ENCODE results near the gene OR2T5.
"Not testable (repeated sequence)": the region's sequence is repeated elsewhere in the genome, so short reads cannot be mapped to it uniquely, and the experiment has no call there.

Gene OR2T5, protein sequence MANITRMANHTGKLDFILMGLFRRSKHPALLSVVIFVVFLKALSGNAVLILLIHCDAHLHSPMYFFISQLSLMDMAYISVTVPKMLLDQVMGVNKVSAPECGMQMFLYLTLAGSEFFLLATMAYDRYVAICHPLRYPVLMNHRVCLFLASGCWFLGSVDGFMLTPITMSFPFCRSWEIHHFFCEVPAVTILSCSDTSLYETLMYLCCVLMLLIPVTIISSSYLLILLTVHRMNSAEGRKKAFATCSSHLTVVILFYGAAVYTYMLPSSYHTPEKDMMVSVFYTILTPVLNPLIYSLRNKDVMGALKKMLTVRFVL
- long read RNA-seq = 0 reads

DNA sequence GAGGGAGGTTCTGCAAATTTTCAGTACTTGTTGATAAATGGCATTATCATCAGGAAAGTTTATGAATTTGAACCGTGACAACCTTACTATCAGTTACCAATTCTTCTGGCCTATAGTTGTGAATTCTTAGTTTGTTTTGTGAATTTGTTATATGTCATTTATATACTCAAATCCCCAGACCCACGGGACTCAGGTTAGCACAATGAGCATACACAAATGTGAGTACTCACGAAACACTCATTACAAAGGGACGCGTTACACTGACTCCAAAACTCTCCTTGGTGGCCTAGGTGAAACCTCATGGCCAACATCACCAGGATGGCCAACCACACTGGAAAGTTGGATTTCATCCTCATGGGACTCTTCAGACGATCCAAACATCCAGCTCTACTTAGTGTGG is at the start of gene OR2T5:
Gene OR2T5, plus strand, starts transcription at position 301 of the 400 bp plus-strand sequence. Its CDS starts 0 bp downstream, at position 301.
- H3K27me3 ChIP-seq (ENCODE audit: insufficient read depth, poor library complexity, severe bottlenecking); H3K27ac ChIP-seq (replicated peaks); DNase-seq (ENCODE audit: low read depth in 1 of 2, low spot score in 1 of 2); H3K4me3 ChIP-seq (replicated peaks; ENCODE audit: insufficient read depth, low read length): not testable (repeated sequence)

DNA sequence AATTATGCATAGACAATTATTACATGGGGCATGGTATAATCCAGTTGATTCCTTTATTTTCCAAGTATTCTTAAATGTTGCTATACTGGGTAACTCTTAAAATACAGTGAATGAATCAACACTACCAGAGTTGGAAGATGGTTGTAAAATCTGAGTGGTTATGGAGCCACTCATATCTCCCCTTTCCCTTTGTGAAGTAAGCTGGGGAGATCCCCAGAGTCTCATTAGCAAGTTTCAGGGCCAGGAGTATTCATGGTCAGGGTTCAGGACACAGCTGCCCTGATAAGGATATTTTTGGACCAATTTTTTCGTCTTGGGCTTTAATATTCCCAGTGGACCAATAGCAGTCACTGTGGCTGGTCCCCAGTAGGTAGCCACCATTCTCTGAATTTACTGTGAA is 49.7 kb upstream of the OR2T5 start:
- not testable (repeated sequence) for H3K27me3 ChIP-seq (ENCODE audit: insufficient read depth, poor library complexity, severe bottlenecking); H3K27ac ChIP-seq (replicated peaks); H3K4me3 ChIP-seq (replicated peaks; ENCODE audit: insufficient read depth, low read length); DNase-seq (ENCODE audit: low read depth in 1 of 2, low spot score in 1 of 2)

DNA sequence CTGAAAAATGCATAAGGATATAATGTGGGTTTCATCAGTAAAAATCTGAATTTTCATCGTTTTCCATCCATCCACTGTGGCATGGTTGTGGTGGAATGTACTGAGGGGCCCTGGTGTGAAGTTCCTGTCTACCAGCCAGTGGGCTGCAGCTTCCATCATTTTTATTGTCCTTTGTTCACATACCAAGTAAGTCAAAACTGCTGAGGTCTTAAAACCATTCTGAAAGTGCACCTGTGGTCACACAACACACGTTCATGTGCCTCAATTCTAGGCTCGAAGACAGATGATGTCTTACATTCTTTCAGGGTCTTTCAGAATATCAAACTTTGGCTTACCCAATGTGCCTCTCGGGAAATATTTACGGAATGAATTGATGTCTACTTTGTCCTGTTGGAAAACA is 49.1 kb upstream of the OR2T5 start:
- not testable (repeated sequence) for DNase-seq (ENCODE audit: low read depth in 1 of 2, low spot score in 1 of 2)

DNA sequence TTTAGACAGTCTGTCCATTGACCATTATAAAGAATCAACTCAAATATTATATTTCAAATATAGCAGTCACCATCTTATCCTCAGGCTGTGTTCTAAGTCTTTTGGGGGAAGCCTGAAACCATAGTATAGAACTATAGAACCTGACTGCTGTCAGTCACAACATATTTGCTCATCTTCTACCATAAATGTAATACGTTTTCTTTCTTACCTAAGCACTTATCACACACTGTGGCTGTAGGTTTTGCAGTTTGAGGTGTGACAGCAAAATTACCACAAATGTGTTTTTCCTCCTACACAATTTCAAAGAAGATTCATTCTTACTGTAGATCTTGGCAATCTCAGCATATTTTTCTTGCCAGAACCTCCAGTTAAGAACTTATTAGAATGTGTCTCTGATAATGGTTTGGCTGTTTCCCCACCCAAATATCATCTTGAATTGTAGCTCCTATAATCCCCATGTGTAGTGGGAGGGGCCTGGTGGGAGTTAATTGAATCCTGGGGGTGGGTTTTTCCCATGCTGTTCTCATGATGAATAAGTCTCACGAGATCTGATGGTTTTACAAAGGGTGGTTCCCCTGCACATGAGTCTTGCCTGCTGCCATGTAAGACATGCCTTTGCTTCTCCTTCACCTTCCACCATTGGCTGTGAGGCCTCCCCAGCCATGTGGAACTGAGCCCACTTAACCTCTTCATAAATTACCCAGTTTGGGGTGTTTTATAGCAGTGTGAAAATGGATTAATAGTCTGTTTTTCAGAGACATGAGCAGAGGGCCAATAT is 45.7 kb upstream of the OR2T5 start:
- not testable (repeated sequence) for H3K27me3 ChIP-seq (ENCODE audit: insufficient read depth, poor library complexity, severe bottlenecking); DNase-seq (ENCODE audit: low read depth in 1 of 2, low spot score in 1 of 2); H3K27ac ChIP-seq (replicated peaks); H3K4me3 ChIP-seq (replicated peaks; ENCODE audit: insufficient read depth, low read length)

More for the DNA sequence above, 49.1 kb upstream of the OR2T5 start:
- not testable (repeated sequence) for H3K27ac ChIP-seq (replicated peaks); H3K4me3 ChIP-seq (replicated peaks; ENCODE audit: insufficient read depth, low read length); H3K27me3 ChIP-seq (ENCODE audit: insufficient read depth, poor library complexity, severe bottlenecking)

- not testable (repeated sequence) for H3K27ac ChIP-seq (replicated peaks); H3K27me3 ChIP-seq (ENCODE audit: insufficient read depth, poor library complexity, severe bottlenecking); H3K4me3 ChIP-seq (replicated peaks; ENCODE audit: insufficient read depth, low read length); DNase-seq (ENCODE audit: low read depth in 1 of 2, low spot score in 1 of 2)
Observed at GRCh38 chr1:248444603-248445002, 43.8 kb upstream of the OR2T5 start.

- H3K27ac ChIP-seq (replicated peaks); H3K4me3 ChIP-seq (replicated peaks; ENCODE audit: insufficient read depth, low read length); DNase-seq (ENCODE audit: low read depth in 1 of 2, low spot score in 1 of 2); H3K27me3 ChIP-seq (ENCODE audit: insufficient read depth, poor library complexity, severe bottlenecking): not testable (repeated sequence)
Observed at GRCh38 chr1:248445399-248445798, 43.0 kb upstream of the OR2T5 start, which contains the start of gene OR2T2. TSS of gene OR2T2 (plus strand) at chr1:248445637. CDS start at chr1:248452798, 7,161 bp downstream.

DNA sequence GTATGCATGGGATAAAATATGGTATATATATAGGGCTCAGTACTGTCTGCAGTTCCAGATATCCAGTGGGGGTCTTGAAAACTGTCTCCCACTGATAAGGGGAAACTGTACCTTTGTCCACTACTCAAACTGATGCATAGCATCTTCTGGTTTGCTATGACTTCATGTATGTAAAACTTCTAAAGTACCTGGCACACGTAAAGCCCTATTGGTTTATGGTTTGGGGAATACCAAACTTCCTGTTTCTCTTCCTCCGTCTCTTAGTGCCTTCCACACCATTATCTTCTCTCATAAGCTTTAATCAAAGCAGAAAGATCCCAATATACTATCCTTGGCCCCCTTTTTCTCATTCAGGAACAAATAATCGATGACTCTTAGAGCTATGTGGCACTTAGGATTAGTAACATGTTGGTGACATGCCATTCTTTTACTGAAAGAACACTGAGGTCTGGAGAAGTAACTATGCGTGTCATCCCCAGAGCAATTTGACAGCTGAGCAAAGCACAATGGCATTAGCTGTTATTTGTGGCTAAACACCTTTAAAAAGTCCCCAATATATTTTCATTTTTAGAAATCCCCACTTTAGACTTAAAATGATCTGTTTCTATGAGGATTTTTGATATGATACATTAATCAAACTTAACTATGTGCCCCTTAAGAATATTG is 39.8 kb upstream of the OR2T5 start:
- DNase-seq (ENCODE audit: low read depth in 1 of 2, low spot score in 1 of 2); H3K27me3 ChIP-seq (ENCODE audit: insufficient read depth, poor library complexity, severe bottlenecking); H3K27ac ChIP-seq (replicated peaks); H3K4me3 ChIP-seq (replicated peaks; ENCODE audit: insufficient read depth, low read length): not testable (repeated sequence)

GRCh38 chr1:248449821-248450465 is 38.4 kb upstream of the OR2T5 start:
- H3K27ac ChIP-seq (replicated peaks); H3K27me3 ChIP-seq (ENCODE audit: insufficient read depth, poor library complexity, severe bottlenecking); H3K4me3 ChIP-seq (replicated peaks; ENCODE audit: insufficient read depth, low read length); DNase-seq (ENCODE audit: low read depth in 1 of 2, low spot score in 1 of 2): not testable (repeated sequence)

- H3K27me3 ChIP-seq (ENCODE audit: insufficient read depth, poor library complexity, severe bottlenecking); H3K27ac ChIP-seq (replicated peaks); H3K4me3 ChIP-seq (replicated peaks; ENCODE audit: insufficient read depth, low read length); DNase-seq (ENCODE audit: low read depth in 1 of 2, low spot score in 1 of 2): not testable (repeated sequence)
Observed at GRCh38 chr1:248450466-248451145, 37.8 kb upstream of the OR2T5 start.

DNA sequence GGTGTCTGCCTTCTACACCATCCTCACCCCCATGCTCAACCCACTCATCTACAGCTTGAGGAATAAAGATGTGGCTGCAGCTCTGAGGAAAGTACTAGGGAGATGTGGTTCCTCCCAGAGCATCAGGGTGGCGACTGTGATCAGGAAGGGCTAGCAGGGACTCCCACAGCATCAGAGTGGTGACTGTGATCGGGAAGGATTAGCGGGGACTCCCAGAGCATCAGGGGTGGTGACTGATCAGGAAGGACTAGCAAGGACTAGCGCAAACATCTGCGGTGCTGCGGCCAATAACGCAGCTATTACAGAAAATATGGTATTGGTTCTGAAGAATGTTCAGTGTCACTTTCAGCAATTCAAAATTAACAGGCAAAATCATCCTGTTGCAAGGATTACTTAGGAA is 34.8 kb upstream of the OR2T5 start:
- H3K4me3 ChIP-seq (replicated peaks; ENCODE audit: insufficient read depth, low read length); DNase-seq (ENCODE audit: low read depth in 1 of 2, low spot score in 1 of 2); H3K27ac ChIP-seq (replicated peaks); H3K27me3 ChIP-seq (ENCODE audit: insufficient read depth, poor library complexity, severe bottlenecking): not testable (repeated sequence)

DNA sequence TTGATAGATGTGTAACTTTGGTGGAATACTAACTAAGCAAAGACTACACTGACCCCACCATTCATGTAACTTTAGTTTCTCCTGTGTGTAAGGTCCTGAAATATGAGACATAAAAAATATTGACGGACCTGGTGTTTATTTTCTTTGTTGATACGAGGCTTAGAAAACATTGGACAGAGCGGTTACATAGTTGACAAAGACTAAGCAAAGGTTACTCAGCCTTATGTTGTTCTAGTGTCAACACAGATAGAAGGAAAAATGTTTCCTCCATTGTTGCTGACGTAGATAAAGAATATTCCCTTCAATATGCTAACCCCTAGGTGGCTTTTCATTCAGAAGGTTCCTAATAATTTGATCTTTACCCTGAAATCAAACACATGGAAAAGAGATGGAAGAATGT is 33.3 kb upstream of the OR2T5 start:
- not testable (repeated sequence) for H3K4me3 ChIP-seq (replicated peaks; ENCODE audit: insufficient read depth, low read length); H3K27me3 ChIP-seq (ENCODE audit: insufficient read depth, poor library complexity, severe bottlenecking); H3K27ac ChIP-seq (replicated peaks); DNase-seq (ENCODE audit: low read depth in 1 of 2, low spot score in 1 of 2)

DNA sequence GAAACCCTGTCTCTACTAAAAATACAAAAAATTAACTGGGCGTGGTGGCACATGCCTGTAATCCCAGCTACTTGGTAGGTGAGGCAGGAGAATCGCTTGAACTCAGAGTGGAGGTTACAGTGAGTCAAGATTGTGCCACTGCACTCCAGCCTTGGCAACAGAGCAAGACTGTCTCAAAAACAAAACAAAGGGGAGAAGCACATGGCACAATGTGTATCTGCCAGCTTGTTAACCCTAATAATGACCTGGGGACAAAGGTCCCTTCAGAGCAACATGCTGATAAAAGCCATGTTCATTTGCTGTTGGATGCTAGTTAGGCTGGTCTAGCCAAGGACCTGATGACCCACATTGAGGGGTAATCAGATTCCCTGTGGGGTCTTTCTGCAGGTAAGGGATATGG is 31.8 kb upstream of the OR2T5 start:
- not testable (repeated sequence) for H3K27me3 ChIP-seq (ENCODE audit: insufficient read depth, poor library complexity, severe bottlenecking); H3K4me3 ChIP-seq (replicated peaks; ENCODE audit: insufficient read depth, low read length); H3K27ac ChIP-seq (replicated peaks); DNase-seq (ENCODE audit: low read depth in 1 of 2, low spot score in 1 of 2)

DNA sequence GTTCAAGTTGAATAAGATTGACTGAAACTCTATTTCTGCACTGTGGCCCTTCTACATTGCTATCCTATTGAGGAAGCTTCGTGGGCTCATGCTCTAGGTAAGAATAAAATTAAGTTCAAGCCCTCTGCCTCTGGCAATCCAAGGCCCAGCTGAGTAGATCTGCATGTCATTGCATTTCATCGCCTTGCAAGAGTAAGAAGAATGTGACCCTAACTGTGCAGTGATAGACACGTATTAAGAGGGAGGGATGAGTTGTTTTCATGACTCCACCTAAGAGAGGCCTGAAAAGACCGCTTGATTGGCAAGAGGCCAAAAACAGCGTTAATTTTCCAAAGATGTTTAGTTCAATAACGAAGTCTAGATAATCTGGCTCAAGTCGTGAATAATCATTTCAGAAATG is 29.3 kb upstream of the OR2T5 start:
- not testable (repeated sequence) for H3K4me3 ChIP-seq (replicated peaks; ENCODE audit: insufficient read depth, low read length); H3K27ac ChIP-seq (replicated peaks); H3K27me3 ChIP-seq (ENCODE audit: insufficient read depth, poor library complexity, severe bottlenecking); DNase-seq (ENCODE audit: low read depth in 1 of 2, low spot score in 1 of 2)

Data from HL-60 (cell line).